Measurements from ENCODE around the gene SEL1L3.

Gene SEL1L3

DNA sequence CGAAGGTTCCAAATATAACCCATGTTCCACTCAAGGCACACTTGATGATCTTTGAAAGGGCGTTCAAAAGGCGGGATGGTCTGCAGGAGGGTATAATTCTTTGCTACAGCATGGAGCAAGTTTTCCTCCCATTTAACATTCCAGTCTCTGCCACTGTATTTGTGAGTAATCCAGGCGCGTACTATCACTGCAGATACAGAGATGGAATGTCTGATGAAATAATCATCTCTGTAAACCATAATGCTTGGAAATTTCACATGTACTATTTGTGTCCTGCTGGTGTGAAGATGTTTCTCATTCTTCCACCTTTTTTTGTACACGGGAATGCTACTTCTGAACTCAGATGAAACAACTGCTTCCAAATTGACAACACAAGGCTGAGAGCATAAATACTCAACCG, 15.5 kb downstream of the SEL1L3 start:
- DNase-seq (ENCODE audit: low spot score): no peak

DNA sequence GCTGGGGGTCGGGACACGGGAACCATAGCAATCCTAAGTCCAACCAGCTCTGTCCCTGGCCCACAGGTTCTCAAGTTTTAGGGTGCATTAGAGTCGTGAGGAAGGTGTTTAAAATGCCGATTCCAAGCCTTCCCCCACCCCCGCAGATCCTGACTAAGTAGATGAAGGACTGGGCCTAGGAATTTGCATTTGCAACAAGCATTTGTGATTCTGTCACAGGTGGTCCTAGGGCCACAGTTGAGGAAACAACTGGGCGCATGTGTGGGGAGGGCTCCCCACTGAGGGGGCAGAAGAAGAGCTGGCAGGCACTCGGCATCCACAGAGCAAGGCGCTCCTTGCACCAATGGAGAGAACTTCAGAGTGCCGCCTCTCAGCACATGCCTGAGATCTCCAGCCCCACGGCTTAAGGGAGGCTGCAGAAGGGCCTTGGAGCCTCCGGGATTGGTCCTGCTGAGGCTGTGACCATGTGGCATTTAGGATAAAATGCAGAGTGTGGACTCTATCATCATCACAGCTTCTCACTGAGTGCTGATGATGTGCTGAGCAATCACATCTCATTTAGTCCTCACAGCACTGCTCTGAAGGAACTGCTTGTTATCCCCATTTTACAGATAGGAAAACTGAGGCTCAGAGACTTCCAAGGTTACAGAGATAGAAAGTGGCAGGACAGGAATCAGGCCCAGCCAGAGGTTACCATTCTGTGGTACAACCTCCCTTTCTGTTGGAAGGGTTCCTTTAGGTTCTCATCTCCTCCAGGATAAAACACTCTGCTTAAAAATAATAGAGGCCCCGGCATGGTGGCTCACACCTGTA, 16.7 kb downstream of the SEL1L3 start:
- DNase-seq (ENCODE audit: low spot score): no peak

DNA sequence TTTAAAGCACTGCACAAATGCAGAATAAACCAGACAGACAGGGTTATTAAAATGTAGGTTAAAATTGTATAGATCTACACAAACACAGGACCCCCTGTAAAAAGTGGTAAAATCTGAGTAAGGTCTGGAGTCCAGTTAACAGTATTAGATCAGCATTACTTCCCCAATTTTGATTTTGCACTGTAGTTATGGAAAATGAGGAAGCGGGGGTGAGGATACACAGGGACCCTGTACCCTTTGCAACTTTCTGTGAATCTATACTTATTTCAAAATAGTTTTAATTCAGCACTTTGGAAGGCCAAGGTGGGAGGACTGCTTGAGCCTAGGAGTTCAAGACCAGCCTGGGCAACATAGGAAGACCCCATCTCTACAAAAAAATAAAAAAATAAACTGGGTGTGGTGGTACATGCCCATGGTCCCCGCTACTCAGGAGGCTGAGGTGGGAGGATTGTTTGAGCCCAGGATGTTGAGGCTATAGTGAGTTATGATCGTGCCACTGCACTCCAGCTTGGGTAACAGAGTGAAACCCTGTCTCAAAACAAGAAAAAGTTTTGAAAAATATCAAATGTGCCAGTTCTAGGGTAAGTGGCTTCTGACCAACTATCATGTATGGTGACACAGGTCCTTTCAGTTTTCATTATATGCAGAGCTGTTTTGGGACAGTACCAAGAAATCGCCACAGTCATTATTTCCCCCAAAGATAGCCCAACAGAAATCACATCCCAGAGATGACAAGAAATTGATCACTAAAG, 17.7 kb downstream of the SEL1L3 start:
- no peak for DNase-seq (ENCODE audit: low spot score)

DNA sequence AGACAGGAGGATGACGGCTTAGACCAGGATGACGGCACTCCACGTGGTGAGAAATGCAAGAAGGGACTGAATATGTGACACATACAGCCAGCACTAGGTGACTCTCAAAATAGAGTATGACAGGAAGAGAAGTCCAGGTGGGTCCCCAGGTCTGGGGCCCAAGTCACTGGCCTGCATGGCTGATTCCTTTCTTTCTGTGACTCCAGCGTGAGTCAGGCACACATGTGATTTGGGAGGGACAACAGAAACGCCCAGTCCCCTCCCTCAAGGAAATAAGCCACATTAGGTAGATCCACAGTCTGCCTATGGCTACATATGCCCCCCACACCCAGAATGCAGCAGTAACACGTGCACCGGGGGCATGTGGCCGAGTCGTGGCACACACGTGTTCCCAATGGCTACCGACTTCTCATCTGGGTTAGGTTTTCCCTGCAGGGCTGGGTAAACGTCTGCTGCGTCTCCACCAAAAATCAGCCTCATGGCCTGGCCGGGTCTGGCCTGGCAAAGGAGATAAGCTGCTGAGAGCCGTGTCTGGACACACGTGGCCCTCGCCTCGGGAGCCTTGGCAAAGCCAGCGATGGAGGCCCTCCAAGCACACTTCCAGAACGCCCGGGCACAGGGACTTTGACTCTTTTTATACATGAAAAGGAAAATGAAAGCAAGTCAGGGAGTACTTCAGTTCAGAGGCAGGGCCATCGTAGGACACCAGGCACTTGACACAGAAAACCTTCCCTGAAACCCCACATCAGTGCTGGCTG, 19.3 kb downstream of the SEL1L3 start:
- no peak for DNase-seq (ENCODE audit: low spot score)

DNA sequence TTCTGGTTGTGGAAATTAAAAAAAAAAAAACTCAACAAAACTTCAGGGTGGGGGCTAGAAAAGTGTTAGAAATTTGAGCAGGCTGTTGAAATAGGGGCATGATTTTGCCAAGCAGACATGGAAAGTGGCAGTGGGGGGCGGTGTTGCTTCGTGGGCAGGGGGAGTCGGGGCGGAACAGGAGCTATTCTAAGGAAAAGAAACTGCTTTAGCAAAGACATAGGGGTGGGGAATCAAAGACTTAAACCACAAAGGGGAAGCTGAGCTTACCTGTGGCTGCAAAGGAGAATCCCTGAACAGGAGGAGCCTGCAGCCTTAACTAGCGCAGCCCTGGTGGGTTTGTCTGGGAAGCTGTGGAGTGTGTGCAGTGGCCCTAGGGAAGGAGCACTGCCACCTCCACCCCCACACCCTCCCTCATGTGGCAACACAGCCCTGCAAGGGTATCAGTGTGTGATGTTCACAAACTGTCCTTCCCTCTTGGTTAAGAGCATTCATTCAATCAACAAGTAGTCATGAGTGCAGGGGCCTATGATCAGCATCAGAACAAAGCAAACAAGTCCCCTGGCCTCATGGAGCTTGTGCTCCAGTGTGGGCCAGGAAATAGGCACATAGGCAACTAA, 20.5 kb downstream of the SEL1L3 start:
- no peak for DNase-seq (ENCODE audit: low spot score)

DNA sequence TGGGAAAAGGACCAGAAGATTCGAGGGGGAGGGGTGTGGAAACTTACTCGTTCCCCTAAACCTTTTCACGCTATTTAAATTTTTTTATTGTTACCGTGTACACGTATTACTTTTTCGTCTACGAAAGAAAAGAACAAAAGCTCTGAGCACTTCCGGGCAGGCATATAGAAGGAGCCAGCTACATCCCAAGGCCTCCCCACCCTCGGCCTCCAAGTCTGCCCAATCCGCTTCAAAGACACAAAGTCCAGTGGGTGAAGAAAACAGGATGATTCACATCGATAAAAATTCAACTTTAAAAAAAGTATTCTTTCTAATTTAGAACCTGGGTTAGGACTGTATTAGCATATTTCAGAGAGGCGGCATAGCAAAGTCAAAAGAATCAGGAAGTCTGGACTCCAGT, 23.1 kb downstream of the SEL1L3 start:
- no peak for DNase-seq (ENCODE audit: low spot score)

DNA sequence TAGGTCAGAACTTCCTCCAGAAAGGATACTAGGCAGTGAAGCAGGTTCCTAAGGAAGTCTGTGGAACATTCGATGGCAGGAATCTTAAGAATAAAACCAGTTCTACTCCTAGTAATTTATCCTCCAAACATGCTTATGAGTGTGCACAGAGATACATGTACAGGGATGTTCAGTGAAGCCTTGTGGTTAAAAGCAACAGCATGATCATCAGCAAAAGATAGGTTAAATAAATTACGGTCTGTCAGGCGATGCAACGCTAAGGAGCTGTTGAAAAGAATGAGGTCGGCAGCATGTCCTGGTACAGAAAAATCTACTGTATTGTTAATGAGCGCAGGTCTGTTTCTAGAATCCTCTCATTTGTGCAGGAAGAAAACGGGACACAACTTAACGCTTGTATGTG, 23.6 kb downstream of the SEL1L3 start:
- no peak for DNase-seq (ENCODE audit: low spot score)

DNA sequence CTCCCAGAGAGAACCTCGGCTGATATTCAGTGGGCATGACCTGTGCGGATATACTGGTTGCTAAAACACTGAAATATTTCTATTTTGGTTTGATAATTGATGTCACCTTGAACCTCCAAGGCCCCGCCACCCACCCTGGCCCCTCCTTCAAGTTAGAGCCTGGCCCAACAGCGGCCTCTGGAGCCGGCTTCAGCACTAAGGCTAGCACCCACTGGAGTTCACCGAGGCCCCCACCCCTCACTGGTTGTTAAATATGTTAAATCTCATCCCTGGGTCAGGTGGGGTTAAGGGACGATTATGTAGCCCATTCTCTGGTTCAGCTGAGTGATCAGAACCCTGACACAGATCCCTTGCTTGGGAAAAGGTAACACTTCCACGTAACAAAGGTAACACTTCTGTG, 24.3 kb downstream of the SEL1L3 start:
- DNase-seq (ENCODE audit: low spot score): no peak

DNA sequence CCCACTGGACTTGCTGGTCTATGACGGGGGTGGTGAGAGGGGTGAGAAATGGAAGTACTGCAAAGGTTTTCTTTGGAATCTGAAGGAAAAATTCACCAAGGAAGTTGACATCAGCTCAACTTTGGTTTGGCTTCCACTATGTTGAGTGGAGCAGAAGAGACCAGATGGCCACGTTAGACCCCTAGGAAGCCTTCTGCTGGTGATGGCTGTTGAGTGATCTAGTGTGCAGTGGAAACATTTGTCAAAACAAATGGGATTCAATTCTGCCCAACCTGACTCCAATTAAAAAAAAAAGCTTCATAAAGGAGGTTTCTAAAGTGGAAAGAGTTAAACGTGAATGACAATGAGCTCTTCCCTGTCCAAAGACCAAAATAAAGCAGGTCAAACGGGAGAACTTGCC, 25.7 kb downstream of the SEL1L3 start:
- no peak for DNase-seq (ENCODE audit: low spot score)

DNA sequence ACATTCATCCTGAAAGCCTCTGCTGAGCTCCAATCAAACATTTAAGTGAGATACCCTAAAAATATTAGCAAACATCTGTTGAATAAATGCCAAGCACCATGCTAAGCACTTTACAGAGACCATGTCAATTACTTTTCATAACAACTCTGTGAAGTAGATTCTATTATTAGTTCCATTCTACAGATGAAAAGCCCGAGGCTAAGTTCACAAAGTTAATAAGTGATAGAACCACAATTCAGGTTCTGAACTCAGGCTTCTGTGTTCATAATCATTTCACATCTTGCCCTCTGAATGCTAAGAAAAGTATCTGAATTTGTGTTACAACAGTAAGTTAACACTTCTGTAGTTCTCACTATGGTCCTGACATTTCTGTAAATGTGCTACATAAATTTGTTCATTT, 27.4 kb downstream of the SEL1L3 start:
- DNase-seq (ENCODE audit: low spot score): no peak

DNA sequence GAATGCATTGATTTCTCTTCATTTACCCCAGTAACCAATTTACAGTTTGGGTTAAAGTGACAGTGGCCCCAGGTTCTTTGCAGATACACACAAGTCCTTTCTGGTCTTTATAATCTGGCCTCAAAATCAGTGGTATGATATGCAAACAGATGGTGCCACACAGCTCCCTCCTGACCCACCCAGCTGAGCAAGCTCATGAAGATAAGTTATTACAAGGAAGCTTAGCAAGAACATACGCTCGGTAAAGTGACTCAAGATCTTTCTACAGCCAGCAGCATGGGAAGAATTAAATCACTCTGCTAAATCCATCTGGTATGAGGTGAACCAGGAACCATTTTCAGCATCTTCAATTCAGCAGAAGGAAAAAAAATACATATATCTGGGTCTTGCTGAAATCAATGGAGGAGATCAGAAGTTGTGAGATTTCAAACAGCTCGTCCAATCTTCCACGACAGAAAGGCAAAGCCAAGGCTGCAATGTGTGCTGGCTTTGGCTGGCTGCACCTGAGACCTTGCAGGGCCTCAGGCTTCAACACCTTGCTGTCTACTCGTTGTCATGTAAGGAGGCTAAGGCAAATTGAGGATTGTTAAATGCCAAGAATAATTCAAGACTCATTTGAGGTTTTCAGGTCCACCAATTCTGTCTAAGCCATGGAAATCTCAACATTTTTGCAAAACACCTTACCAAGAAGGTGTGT, 28.2 kb downstream of the SEL1L3 start:
- no peak for DNase-seq (ENCODE audit: low spot score)

DNA sequence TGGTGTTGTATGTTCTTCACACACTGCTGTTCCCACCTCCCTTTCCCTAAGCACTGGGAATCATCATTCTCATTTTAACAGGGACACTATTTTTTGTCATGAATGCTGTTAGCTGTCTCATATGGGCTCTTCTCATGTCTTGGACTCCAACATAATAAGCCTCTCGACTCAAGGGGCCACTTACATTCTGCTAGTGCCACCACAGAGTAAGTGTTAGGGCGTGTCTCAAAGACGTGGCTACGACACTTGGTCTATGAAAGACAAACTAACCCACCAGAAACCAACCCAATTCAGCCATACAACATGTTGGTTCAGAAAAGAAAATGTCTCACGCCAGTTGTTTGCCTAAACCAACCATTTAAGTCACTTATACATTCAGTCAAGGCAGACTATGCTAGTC, 32.2 kb downstream of the SEL1L3 start:
- no peak for DNase-seq (ENCODE audit: low spot score)

DNA sequence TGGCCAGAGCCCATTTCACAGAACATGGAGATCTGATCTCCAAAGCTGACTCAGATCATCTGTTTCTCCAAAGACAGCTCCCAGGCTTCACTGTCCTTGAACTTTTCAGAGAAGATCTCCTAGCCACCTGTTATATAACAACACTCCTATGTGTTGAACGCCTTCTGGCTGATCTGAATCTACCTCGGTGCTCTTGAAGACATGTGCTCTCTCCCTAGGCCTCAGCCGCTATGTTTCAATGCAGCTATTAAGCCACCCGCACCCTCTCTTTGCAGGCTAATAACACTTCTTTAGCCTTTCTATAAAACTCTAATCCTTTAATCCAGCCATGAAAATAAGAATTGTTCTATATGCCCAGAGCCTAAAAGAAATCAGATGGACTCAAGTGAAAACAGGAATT, 34.9 kb downstream of the SEL1L3 start:
- DNase-seq (ENCODE audit: low spot score): no peak

DNA sequence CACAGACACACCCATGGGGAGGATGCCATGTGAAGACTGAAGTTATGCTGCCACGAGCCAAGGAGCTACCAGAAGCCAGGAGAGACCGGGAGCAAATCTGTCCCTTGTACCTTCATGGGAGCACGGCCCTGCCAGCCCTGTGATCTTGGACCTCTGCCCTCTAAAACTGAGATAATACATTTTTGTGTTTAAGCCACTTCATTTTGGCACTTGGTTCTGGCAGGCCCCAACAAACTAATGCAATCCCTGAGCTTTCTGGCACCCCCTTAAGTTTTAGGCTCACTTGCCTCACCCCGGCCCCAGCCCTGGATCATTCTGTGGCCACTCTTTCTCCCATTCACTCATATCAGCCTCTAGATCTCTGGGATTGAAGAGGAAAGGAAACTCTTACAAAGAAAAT, 35.4 kb downstream of the SEL1L3 start:
- DNase-seq (ENCODE audit: low spot score): no peak

DNA sequence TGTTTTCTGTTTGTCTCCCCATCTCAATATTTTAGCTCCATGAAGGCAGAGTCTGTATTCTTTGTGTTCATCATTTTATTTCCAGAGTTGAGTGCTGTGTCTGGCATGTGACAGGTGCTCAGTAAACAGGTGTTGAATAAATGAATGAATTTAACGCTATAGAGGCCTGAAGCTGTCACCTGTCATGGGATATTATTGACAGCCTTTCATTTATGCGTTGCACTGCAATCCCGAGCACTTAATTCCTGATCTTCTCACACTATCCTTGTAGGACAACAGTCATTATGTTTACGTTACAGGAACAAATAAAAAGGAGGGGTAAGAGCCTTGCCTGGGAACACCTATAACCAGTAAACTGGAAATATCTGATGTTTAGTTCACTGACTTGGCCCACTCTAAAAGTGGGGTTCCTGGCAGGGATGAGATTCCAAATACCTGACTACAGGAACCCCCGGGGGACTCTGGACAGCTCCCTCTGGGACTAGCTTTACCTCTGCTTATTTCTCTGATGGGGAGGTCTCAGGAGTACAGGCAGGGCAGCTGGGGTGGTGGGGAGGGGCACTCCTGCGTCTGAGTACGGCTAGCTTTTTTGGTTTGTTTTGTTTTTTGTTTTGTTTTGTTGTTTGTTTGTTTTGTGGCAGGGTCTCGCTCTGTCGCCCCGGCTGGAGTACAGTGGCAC, 36.6 kb downstream of the SEL1L3 start:
- no peak for DNase-seq (ENCODE audit: low spot score)

DNA sequence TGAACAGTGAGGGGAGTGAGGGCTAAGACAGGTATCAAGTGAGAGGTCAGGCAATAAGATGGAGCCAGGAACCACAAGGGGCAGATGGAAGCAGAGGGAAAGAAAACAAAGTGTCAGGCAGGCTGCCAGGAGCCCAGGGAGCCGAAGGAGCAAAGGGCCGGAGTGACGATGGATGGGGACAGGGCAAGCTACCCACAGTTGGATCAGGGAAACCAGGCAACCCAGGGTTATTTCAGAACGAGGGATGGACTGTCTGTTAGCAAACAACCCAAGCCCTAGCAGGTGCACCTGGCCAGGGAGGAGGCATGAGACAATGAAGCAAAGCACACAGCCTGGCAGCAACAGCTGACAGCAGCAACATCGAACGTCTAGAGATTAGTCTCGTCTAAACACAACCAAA, 39.2 kb downstream of the SEL1L3 start:
- DNase-seq (ENCODE audit: low spot score): no peak

DNA sequence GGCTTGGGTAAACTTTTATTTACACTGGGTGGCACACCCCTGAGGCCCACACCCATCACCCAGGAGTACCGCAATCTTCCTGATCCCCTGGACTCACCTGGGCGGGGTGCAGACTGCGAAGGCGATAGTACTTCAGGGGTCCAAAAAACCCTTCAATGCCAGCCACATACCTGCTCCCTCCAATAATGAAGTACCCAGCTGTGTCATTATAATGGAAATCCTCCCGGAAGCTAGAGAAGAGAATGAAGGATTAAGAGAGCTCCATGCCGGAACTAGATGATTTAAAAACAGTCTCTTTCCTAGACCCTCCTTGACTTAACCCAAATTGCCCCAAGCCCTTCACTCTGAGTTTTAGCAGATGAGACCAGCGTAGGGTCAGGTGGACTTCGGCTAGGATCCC, 40.9 kb downstream of the SEL1L3 start:
- no peak for DNase-seq (ENCODE audit: low spot score)

DNA sequence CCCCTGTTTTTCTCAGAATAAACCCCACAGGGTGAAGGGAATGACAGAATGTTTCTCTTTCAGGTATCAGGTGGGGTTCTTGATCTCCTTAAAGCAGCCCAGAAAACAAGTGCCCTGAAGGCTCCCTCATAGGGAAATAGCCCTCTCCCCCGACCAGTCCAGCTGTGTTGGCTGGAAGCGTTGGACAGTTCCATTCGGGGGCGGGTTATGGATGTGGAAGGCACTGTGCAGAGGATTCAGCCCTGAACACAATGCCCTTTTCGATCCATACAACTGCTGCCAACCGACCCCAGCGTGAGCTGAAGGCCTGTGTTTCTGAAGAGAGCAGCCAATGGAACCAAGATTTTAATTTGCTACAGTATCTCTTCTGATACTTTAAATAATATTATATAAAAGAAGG, 41.5 kb downstream of the SEL1L3 start:
- DNase-seq (ENCODE audit: low spot score): no peak

DNA sequence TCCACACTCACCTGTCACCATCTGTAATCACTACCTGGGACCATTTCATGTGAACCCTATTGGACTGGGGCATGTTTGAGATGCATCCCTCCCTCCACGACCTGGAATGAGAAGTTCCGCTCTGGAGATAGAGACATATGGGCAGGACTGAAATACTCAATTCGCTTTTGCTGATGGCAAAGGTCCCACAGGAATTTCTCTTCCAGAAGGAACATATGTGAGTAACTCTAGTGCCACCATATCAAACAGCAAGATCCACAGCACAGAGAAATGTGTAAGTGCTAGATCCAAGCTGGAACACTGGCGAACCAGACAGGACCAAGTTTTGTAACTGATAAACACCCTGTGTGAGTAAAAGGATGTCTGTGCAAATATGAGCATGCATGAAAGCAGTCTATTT, 43.9 kb downstream of the SEL1L3 start:
- no peak for DNase-seq (ENCODE audit: low spot score)

DNA sequence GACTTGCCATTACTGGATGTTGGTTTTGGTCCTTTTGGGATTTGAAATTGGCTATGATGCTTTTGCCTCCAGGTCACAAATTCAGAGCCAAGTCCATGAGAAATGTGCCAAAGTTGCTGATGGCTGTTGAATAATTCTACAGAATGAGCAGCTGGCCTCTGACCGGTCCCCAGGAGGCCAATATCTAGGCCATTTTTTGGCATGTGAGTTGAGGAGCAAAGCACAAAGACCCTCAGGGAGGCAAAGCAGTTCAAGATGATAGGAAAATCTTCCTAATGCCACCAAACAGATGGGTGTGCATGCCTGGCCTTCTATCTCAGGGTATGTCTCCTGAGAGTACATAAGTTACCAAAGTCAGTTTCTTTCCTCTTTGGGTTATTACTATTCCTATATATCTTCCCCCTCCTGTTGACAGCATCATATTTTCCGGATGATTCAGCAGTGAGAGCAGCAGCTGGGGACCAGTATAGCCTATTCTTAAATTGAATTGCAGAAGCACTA, 44.4 kb downstream of the SEL1L3 start:
- no peak for DNase-seq (ENCODE audit: low spot score)

DNA sequence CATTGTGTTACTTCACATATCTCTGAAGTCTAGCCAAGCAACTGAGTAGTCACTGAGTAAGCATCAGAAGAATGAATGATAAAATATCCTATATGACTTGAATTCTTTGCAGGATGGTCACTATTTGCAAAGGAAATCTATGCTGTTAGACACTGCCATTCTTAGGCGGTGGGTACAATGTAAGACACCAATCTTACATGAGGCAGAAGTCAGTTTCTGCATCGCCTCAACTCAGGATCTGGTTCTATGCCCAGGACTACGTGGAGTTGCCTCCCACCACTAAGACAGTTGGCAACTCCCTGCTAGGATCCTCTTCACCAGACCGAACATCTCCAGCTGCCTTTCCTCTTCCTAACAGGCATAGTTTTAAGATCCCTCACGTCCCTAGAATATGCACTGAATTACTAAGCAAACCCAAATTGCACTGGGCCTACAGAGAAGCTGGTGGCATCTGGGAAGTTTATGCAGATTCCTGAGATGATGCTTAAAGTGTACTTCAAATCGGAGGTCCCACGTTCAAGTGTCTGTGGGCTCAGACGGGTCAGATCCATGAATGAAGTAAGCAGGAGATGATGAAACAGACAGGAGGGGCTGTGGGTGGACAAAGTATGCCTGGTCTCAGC, 45.6 kb downstream of the SEL1L3 start:
- no peak for DNase-seq (ENCODE audit: low spot score)

Data from left forelimb (tissue), 1 donor.